ENCODE data around the gene AUTS2.

GRCh38 chr7:70504254-70504653, 906.0 kb downstream of the AUTS2 start:
- TF ChIP-seq CTCF (IDR thresholded peaks at IDR 0.05) (no peak), POLR2AphosphoS5 (IDR thresholded peaks at IDR 0.05; ENCODE audit: low read depth, low read length) (no peak), REST (IDR thresholded peaks at IDR 0.05; ENCODE audit: insufficient read depth in 1 of 2, low read depth in 2 of 2, low read length in 1 of 2) (no peak), SIN3A (IDR thresholded peaks at IDR 0.05; ENCODE audit: borderline replicate concordance, insufficient read depth, low read depth, low read length) (no peak)

Data from Panc1 (cell line).